CD4-positive, alpha-beta T cell treated with Interleukin-6 for 4 hours (primary cell): Measurements from ENCODE around the gene ASB2.

Experiments used
- DNase-seq: peaks from one replicate; pipeline ENCODE4 v3.0.0-alpha.2; 2020; ENCODE audit warnings: mixed read lengths

ASB2 gene

GRCh38 chr14:93926245-93926872, 50.0 kb downstream of the ASB2 start:
- no peak for DNase-seq

GRCh38 chr14:93925374-93925895, 50.9 kb downstream of the ASB2 start:
- DNase-seq = no peak

GRCh38 chr14:93924592-93925355, 51.6 kb downstream of the ASB2 start:
- no peak for DNase-seq

- no peak for DNase-seq
Observed at GRCh38 chr14:93923626-93924025, 52.7 kb downstream of the ASB2 start.

- no peak for DNase-seq
Observed at GRCh38 chr14:93921001-93921806, 55.2 kb downstream of the ASB2 start.

- no peak for DNase-seq
Observed at GRCh38 chr14:93917141-93917540, 59.2 kb downstream of the ASB2 start.

GRCh38 chr14:93916498-93916897, 59.9 kb downstream of the ASB2 start:
- DNase-seq = no peak

GRCh38 chr14:93915800-93916199, 60.6 kb downstream of the ASB2 start:
- DNase-seq = no peak

- no peak for DNase-seq
Observed at GRCh38 chr14:93915070-93915705, 61.2 kb downstream of the ASB2 start.

- no peak for DNase-seq
Observed at GRCh38 chr14:93914278-93914677, 62.1 kb downstream of the ASB2 start.

GRCh38 chr14:93912782-93913181, 63.6 kb downstream of the ASB2 start:
- no peak for DNase-seq

- no peak for DNase-seq
Observed at GRCh38 chr14:93911975-93912615, 64.3 kb downstream of the ASB2 start.

GRCh38 chr14:93909429-93910128, 66.8 kb downstream of the ASB2 start:
- no peak for DNase-seq

GRCh38 chr14:93906341-93907329, 69.7 kb downstream of the ASB2 start:
- peak; percentile 53 for DNase-seq

- DNase-seq = no peak
Observed at GRCh38 chr14:93905623-93906022, 70.7 kb downstream of the ASB2 start.

GRCh38 chr14:93903342-93904184, 72.8 kb downstream of the ASB2 start:
- DNase-seq = no peak

GRCh38 chr14:93902619-93903307, 73.6 kb downstream of the ASB2 start:
- DNase-seq = no peak

GRCh38 chr14:93901813-93902212, 74.6 kb downstream of the ASB2 start:
- no peak for DNase-seq

- DNase-seq = no peak
Observed at GRCh38 chr14:93898731-93899130, 77.6 kb downstream of the ASB2 start.
